Naive thymus-derived CD4-positive, alpha-beta T cell (primary cell): ENCODE data around the gene ELP4. TPM values are rescaled to one million over a fixed set of nuclear protein-coding genes. Genes with fewer than 3 reads are reported as not detected.

Experiments
- ATAC-seq: fragments of 150-1000 bp; cut with Tn5 transposase; 2 replicates; pipeline ENCODE4 v1.10.0; 2021; ENCODE audit warnings: mild to moderate bottlenecking, moderate library complexity
- CTCF ChIA-PET: fragments of 350-600 bp; sonication (Branson Sonifier 250); formaldehyde crosslinking; loops from one replicate; lab custom pipeline; 2021; ENCODE audit warnings: antibody characterized with exemption; lab: Charles Lee
- POLR2A ChIA-PET: fragments of 350-600 bp; sonication (Branson Sonifier 250); formaldehyde crosslinking; loops from one replicate; lab custom pipeline; 2021; ENCODE audit warnings: antibody characterized with exemption, inconsistent platforms; lab: Charles Lee
- DNase-seq, 9 donors: peaks; one replicate each; pipeline versions ENCODE4 v3.0.0 to v3.0.0-alpha.2; 2020 to 2022; ENCODE audit warnings: mixed read lengths in 1 of 9
- H3K27ac ChIP-seq: one replicate; pipeline ENCODE4 v1.7.0; 2013; ENCODE audit warnings: mild to moderate bottlenecking, low read depth, low read length, moderate library complexity
- H3K27me3 ChIP-seq, 2 donors: one replicate each; pipeline ENCODE4 v1.7.0; 2013; ENCODE audit warnings: low read length in 2 of 2, mild to moderate bottlenecking in 2 of 2, moderate library complexity in 2 of 2; ENCODE audit not compliant: control insufficient read depth in 2 of 2, insufficient read depth in 2 of 2
- H3K36me3 ChIP-seq, 3 experiments: 1 replicate in 2 of 3; 2 replicates in 1 of 3; pipeline ENCODE4 v1.7.0; 2013; ENCODE audit warnings: low read length in 3 of 3, mild to moderate bottlenecking in 3 of 3, moderate library complexity in 1 of 3; ENCODE audit not compliant: insufficient read depth in 3 of 3, control insufficient read depth in 2 of 3
- H3K4me1 ChIP-seq, 2 donors: one replicate each; pipeline ENCODE4 v1.7.0; 2013; ENCODE audit warnings: low read length in 2 of 2, mild to moderate bottlenecking in 2 of 2, moderate library complexity in 1 of 2; ENCODE audit not compliant: control insufficient read depth in 2 of 2, insufficient read depth in 2 of 2
- H3K4me3 ChIP-seq: 2 replicates; pipeline ENCODE4 v1.7.0; 2013; ENCODE audit warnings: mild to moderate bottlenecking, low read length
- H3K9me3 ChIP-seq, 3 experiments: 1 replicate in 2 of 3; 2 replicates in 1 of 3; pipeline ENCODE4 v1.7.0; 2013; ENCODE audit warnings: low read length in 3 of 3; ENCODE audit not compliant: control insufficient read depth in 2 of 3
- H3K27ac Mint-ChIP-seq, 9 donors: one replicate each; pipeline ENCODE4 v1.8.0; 2020 to 2022; ENCODE audit warnings: mixed read lengths in 9 of 9, mild to moderate bottlenecking in 8 of 9, moderate library complexity in 5 of 9, inconsistent platforms in 2 of 9
- H3K27me3 Mint-ChIP-seq, 5 donors: one replicate each; pipeline ENCODE4 v1.8.0; 2021 to 2022; ENCODE audit warnings: mixed read lengths in 5 of 5, mild to moderate bottlenecking in 1 of 5
- H3K36me3 Mint-ChIP-seq, 5 donors: one replicate each; pipeline ENCODE4 v1.8.0; 2020 to 2022; ENCODE audit warnings: mixed read lengths in 5 of 5, mild to moderate bottlenecking in 3 of 5, inconsistent platforms in 1 of 5
- H3K4me1 Mint-ChIP-seq, 7 donors: one replicate each; pipeline ENCODE4 v1.8.0; 2020 to 2022; ENCODE audit warnings: mixed read lengths in 7 of 7, mild to moderate bottlenecking in 3 of 7, inconsistent platforms in 1 of 7
- H3K4me3 Mint-ChIP-seq, 10 donors: one replicate each; pipeline ENCODE4 v1.8.0; 2020 to 2022; ENCODE audit warnings: mild to moderate bottlenecking in 10 of 10, mixed read lengths in 10 of 10, moderate library complexity in 6 of 10, inconsistent platforms in 2 of 10
- H3K9me3 Mint-ChIP-seq, 11 donors: one replicate each; pipeline ENCODE4 v1.8.0; 2020 to 2022; ENCODE audit warnings: mixed read lengths in 11 of 11, mild to moderate bottlenecking in 4 of 11, inconsistent platforms in 1 of 11, moderate library complexity in 1 of 11
- intact Hi-C, 2 donors: fragments of 100-400 bp; cut with micrococcal nuclease; formaldehyde crosslinking; loops; one replicate each; pipeline ENCODE4 v1.15.1; 2023
- polyA plus RNA-seq, 2 donors: library from polyadenylated mRNA; unstranded; fragments of 300-500 nt; fragmentation: Illumina TruSeq; gene quantifications; one replicate each; pipeline ENCODE4 v1.2.3, GENCODE V29; 2021
- total RNA-seq, 6 experiments: library from RNA in 5 of 6; stranded (reverse) in 5 of 6; gene quantifications; 1 replicate in 5 of 6; 2 replicates in 1 of 6; pipeline ENCODE4 v1.2.3 and lab custom pipeline; 2021 to 2026

Gene ELP4
- total and polyA plus RNA-seq, 7 experiments from 2014 or later = 16.8 to 23.5 (median 21.2) TPM

DNA sequence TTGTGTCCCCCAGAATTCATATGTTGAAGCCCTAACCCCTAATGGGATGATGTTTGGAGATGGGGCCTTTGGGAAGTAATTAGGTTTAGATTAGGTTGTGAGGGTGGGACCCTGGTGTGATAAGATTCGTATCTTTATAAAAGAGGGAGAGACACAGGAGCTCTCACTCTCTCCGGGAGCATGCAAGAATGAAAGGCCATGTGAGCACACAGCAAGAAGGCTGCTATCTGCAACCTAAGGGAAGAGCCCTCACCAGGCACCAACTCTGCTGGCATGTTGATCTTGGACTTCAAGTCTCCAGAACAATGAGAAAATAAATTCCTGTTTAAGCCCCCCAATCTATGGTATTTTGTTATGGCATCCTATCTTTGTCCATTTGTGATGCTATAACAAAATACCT is 97.3 kb downstream of the ELP4 start:
- H3K4me1 Mint-ChIP-seq = peaks cover 0 to 9% (median 0%) of the 10 kb centered on the region in 7 donors
- H3K9me3 ChIP-seq = no peaks in the 10 kb centered on the region
- H3K36me3 Mint-ChIP-seq = peaks cover 3 to 31% (median 22%) of the 10 kb centered on the region in 5 donors
- ATAC-seq (no peak), DNase-seq (no peak)
- H3K36me3 ChIP-seq = no peaks in the 10 kb centered on the region
- no peaks in the 10 kb centered on the region for H3K27me3 Mint-ChIP-seq
- no peak overlapping the region for H3K4me3 Mint-ChIP-seq
- H3K27ac Mint-ChIP-seq = no peak overlapping the region
- no peaks in the 10 kb centered on the region for H3K4me1 ChIP-seq
- ChIA-PET CTCF (no interaction called here), POLR2A (no interaction called here)
- H3K9me3 Mint-ChIP-seq = peaks cover 0 to 2% (median 0%) of the 10 kb centered on the region in 11 donors
- H3K27ac ChIP-seq = no peak overlapping the region
- intact Hi-C loops = no loop called here
- no peaks in the 10 kb centered on the region for H3K27me3 ChIP-seq
- no peak overlapping the region for H3K4me3 ChIP-seq

DNA sequence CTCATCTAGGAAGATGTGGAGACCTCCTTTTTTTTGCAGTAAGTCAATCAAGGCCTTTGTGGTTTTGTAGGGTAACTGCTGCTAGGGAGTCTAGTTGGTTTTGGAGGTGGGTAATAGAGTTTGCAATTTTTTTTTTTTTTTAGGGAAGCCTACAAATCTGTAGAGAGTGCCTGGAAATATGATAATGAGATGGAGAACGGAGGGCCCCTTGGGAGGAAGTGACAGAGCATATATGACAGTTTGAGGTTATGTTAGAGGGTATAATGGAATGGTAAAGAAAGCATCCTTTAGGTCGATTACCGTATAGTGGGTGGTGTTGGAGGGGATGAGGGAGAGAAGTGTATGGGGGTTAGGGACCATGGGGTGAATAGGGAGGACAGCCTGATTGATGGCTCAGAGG is 98.3 kb downstream of the ELP4 start:
- DNase-seq = no peak
- no peaks in the 10 kb centered on the region for H3K9me3 ChIP-seq
- no peak overlapping the region for H3K27ac Mint-ChIP-seq
- H3K27ac ChIP-seq = no peak overlapping the region
- H3K4me1 Mint-ChIP-seq = peaks cover 0 to 9% (median 0%) of the 10 kb centered on the region in 7 donors
- H3K4me1 ChIP-seq = no peaks in the 10 kb centered on the region
- peaks cover 0 to 2% (median 0%) of the 10 kb centered on the region in 11 donors for H3K9me3 Mint-ChIP-seq
- no peaks in the 10 kb centered on the region for H3K27me3 Mint-ChIP-seq
- intact Hi-C loops = no loop called here
- no peaks in the 10 kb centered on the region for H3K27me3 ChIP-seq
- POLR2A ChIA-PET = no interaction called here
- no peak overlapping the region for H3K4me3 ChIP-seq
- peaks cover 3 to 31% (median 22%) of the 10 kb centered on the region in 5 donors for H3K36me3 Mint-ChIP-seq
- H3K4me3 Mint-ChIP-seq = no peak overlapping the region
- CTCF ChIA-PET = no interaction called here
- ATAC-seq = no peak
- H3K36me3 ChIP-seq = no peaks in the 10 kb centered on the region

GRCh38 chr11:31608995-31609394 is 99.4 kb downstream of the ELP4 start:
- Mint-ChIP-seq H3K9me3 (peaks cover 0 to 2% (median 0%) of the 10 kb centered on the region in 11 donors), H3K27ac (no peak overlapping the region), H3K4me3 (no peak overlapping the region), H3K4me1 (peaks cover 0 to 9% (median 0%) of the 10 kb centered on the region in 7 donors), H3K27me3 (no peaks in the 10 kb centered on the region), H3K36me3 (peaks cover 3 to 31% (median 22%) of the 10 kb centered on the region in 5 donors)
- H3K9me3 ChIP-seq = no peaks in the 10 kb centered on the region
- POLR2A ChIA-PET = no interaction called here
- DNase-seq (no peak), ATAC-seq (no peak)
- no peak overlapping the region for H3K27ac ChIP-seq
- no peak overlapping the region for H3K4me3 ChIP-seq
- CTCF ChIA-PET = no interaction called here
- H3K4me1 ChIP-seq = no peaks in the 10 kb centered on the region
- no peaks in the 10 kb centered on the region for H3K36me3 ChIP-seq
- H3K27me3 ChIP-seq = no peaks in the 10 kb centered on the region
- intact Hi-C loops = no loop called here

GRCh38 chr11:31610544-31610943 is 101.0 kb downstream of the ELP4 start:
- Histone ChIP-seq H3K36me3 (no peaks in the 10 kb centered on the region), H3K4me3 (no peak overlapping the region), H3K9me3 (no peaks in the 10 kb centered on the region), H3K27ac (no peak overlapping the region), H3K4me1 (no peaks in the 10 kb centered on the region), H3K27me3 (no peaks in the 10 kb centered on the region)
- ChIA-PET POLR2A (no interaction called here), CTCF (no interaction called here)
- intact Hi-C loops = no loop called here
- no peak overlapping the region for H3K27ac Mint-ChIP-seq
- DNase-seq = no peak
- H3K27me3 Mint-ChIP-seq = no peaks in the 10 kb centered on the region
- peaks cover 0 to 2% (median 0%) of the 10 kb centered on the region in 11 donors for H3K9me3 Mint-ChIP-seq
- peaks cover 3 to 33% (median 24%) of the 10 kb centered on the region in 5 donors for H3K36me3 Mint-ChIP-seq
- H3K4me3 Mint-ChIP-seq = no peak overlapping the region
- H3K4me1 Mint-ChIP-seq = peaks cover 0 to 9% (median 0%) of the 10 kb centered on the region in 7 donors
- ATAC-seq = no peak

- ChIA-PET CTCF (no interaction called here), POLR2A (no interaction called here)
- Histone ChIP-seq H3K36me3 (no peaks in the 10 kb centered on the region), H3K27ac (no peak overlapping the region), H3K4me1 (no peaks in the 10 kb centered on the region), H3K4me3 (no peak overlapping the region), H3K9me3 (no peaks in the 10 kb centered on the region), H3K27me3 (no peaks in the 10 kb centered on the region)
- H3K9me3 Mint-ChIP-seq = peaks cover 0 to 6% (median 0%) of the 10 kb centered on the region in 11 donors
- H3K4me1 Mint-ChIP-seq = peaks cover 0 to 7% (median 0%) of the 10 kb centered on the region in 7 donors
- no peak for DNase-seq
- intact Hi-C loops = no loop called here
- no peak for ATAC-seq
- H3K27me3 Mint-ChIP-seq = no peaks in the 10 kb centered on the region
- no peak overlapping the region for H3K4me3 Mint-ChIP-seq
- no peak overlapping the region for H3K27ac Mint-ChIP-seq
- peaks cover 0 to 23% (median 16%) of the 10 kb centered on the region in 5 donors for H3K36me3 Mint-ChIP-seq
Observed at GRCh38 chr11:31617246-31617645, 107.7 kb downstream of the ELP4 start.

DNA sequence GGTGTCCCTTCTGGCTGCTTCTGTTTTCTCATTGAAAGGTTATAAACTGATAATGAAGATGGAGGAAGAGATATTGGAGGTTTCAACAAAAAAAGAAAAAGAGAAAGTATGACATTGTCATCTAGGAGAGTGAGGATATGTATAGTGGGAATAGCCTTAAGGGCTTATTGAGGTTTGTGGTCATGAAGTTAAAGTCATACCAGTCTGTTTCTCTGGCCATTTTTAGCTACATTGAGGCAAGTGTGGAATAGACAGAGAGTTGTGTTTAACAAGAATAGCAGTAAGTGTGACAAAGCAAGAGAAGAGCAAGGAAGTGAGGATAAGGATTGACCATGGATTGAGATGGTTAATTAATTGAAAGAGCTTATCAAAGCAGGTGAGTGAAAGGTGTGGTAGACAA is 110.4 kb downstream of the ELP4 start:
- POLR2A ChIA-PET = no interaction called here
- no peak for ATAC-seq
- DNase-seq = no peak

DNA sequence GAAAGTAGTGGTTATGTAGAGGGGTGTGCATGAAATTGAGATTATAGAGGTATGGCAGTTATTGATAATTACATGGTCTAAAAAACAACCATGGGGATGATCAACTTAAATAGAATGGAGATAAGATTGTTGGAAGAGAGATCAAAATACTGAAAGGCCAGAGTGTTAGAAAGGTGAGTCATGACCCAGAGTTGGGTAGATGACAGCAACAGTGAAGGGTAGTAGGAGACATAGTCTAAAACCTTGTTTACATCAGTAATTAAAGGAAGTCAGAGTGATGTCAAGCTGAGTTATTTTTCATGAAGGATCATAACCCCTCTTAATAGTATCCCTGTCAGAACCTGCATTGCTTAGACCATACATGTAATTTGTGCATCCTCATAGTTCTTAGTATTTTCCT is 110.9 kb downstream of the ELP4 start:
- no peaks in the 10 kb centered on the region for H3K36me3 ChIP-seq
- Mint-ChIP-seq H3K4me3 (no peak overlapping the region), H3K9me3 (peaks cover 0 to 6% (median 0%) of the 10 kb centered on the region in 11 donors), H3K36me3 (peaks cover 0 to 22% (median 11%) of the 10 kb centered on the region in 5 donors), H3K27ac (no peak overlapping the region), H3K27me3 (no peaks in the 10 kb centered on the region), H3K4me1 (peaks cover 0 to 7% (median 0%) of the 10 kb centered on the region in 7 donors)
- POLR2A ChIA-PET = no interaction called here
- CTCF ChIA-PET = no interaction called here
- ATAC-seq (no peak), DNase-seq (no peak)
- no peaks in the 10 kb centered on the region for H3K4me1 ChIP-seq
- H3K27me3 ChIP-seq = no peaks in the 10 kb centered on the region
- no peak overlapping the region for H3K4me3 ChIP-seq
- intact Hi-C loops = loop anchor here in 1 of 2 donors (10.0 kb wide), 1 partner anchor 376 kb away; no protein-coding TSS in a partner anchor
- no peak overlapping the region for H3K27ac ChIP-seq
- no peaks in the 10 kb centered on the region for H3K9me3 ChIP-seq

More for the DNA sequence above, 110.4 kb downstream of the ELP4 start:
- Histone ChIP-seq H3K4me1 (no peaks in the 10 kb centered on the region), H3K4me3 (no peak overlapping the region), H3K9me3 (no peaks in the 10 kb centered on the region), H3K36me3 (no peaks in the 10 kb centered on the region), H3K27ac (no peak overlapping the region), H3K27me3 (no peaks in the 10 kb centered on the region)
- Mint-ChIP-seq H3K4me1 (peaks cover 0 to 7% (median 0%) of the 10 kb centered on the region in 7 donors), H3K27ac (no peak overlapping the region), H3K36me3 (peaks cover 0 to 22% (median 11%) of the 10 kb centered on the region in 5 donors), H3K4me3 (no peak overlapping the region), H3K27me3 (no peaks in the 10 kb centered on the region), H3K9me3 (peaks cover 0 to 6% (median 0%) of the 10 kb centered on the region in 11 donors)
- intact Hi-C loops = loop anchor here in 1 of 2 donors (10.0 kb wide), 1 partner anchor 375 kb away; no protein-coding TSS in a partner anchor
- CTCF ChIA-PET = no interaction called here
